K562 (cell line): ENCODE data around the gene ALDH16A1. TPM values are rescaled to one million over a fixed set of nuclear protein-coding genes. Genes with fewer than 3 reads are reported as not detected.

Experiments
- ATAC-seq: fragments of 200-7000 bp; cut with Tn5 transposase; 3 replicates; pipeline ENCODE4 v1.9.1; 2020; ENCODE audit warnings: moderate library complexity
- BruUV-seq: library from RNA; stranded (reverse); fragments of 400-500 nt; replicated peaks from 2 replicates; lab custom pipeline; 2021; lab: Mats Ljungman, UMichigan
- CTCF ChIA-PET: fragments of 300-600 bp; formaldehyde crosslinking; extraction: SDS; loops from one replicate; lab custom pipeline; 2021; ENCODE audit warnings: low intra/inter-chr PET ratio; lab: Yijun Ruan, JAX
- POLR2A ChIA-PET: fragments of 300-600, 350-650 bp; sonication (Branson Sonifier 250); formaldehyde crosslinking; extraction: SDS; loops from one replicate; lab custom pipeline; 2021; ENCODE audit warnings: antibody characterized with exemption, inconsistent platforms; lab: Yijun Ruan, JAX
- DNase-seq, 4 experiments: peaks; one replicate each; pipeline versions ENCODE4 v3.0.0 to v3.0.0-alpha.2; 2011 to 2018; ENCODE audit warnings: low spot score in 3 of 4, mixed read lengths in 3 of 4; ENCODE audit errors: extremely low read depth in 1 of 4
- FAIRE-seq: peaks from 2 replicates; lab custom pipeline; 2011; peaks lifted over from hg19 to GRCh38; lab: Jason Lieb, UNC
- H2AFZ ChIP-seq: 2 replicates; pipeline ENCODE4 v1.6.0; 2011; ENCODE audit warnings: low read depth, low read length, control low read depth, inconsistent platforms
- H3K27ac ChIP-seq: fragments of 200-600 bp; 3 replicates; pipeline ENCODE4 v1.8.0; 2011; ENCODE audit warnings: low read depth, mild to moderate bottlenecking, control low read depth, inconsistent platforms, low read length, moderate library complexity, mixed read lengths; ENCODE audit errors: extremely low read depth
- H3K27me3 ChIP-seq, 2 experiments: fragments of 300-600 bp in 1 of 2; 2 replicates in 1 of 2; 3 replicates in 1 of 2; pipeline versions ENCODE4 v1.6.0 to v1.8.0; 2011; ENCODE audit warnings: inconsistent platforms in 2 of 2, low read length in 2 of 2, mild to moderate bottlenecking in 1 of 2, mixed read lengths in 1 of 2, moderate library complexity in 1 of 2; ENCODE audit not compliant: control insufficient read depth in 2 of 2, insufficient read depth in 2 of 2
- H3K36me3 ChIP-seq: fragments of 300-600 bp; 3 replicates; pipeline ENCODE4 v1.8.0; 2011; ENCODE audit warnings: mild to moderate bottlenecking, low read length, inconsistent platforms; ENCODE audit not compliant: control insufficient read depth, insufficient read depth
- H3K4me1 ChIP-seq, 2 experiments: fragments of 200-600 bp in 1 of 2; replicated peaks in 1 of 2; 2 replicates in 1 of 2; 3 replicates in 1 of 2; pipeline versions ENCODE4 v1.5.1 to v1.8.0; 2011; ENCODE audit warnings: inconsistent platforms in 2 of 2, low read length in 2 of 2, mild to moderate bottlenecking in 1 of 2, mixed read lengths in 1 of 2, moderate library complexity in 1 of 2; ENCODE audit not compliant: control insufficient read depth in 2 of 2, insufficient read depth in 2 of 2
- H3K4me2 ChIP-seq: 2 replicates; pipeline ENCODE4 v1.6.1; 2011; ENCODE audit warnings: low read length, control low read depth, inconsistent platforms, mixed read lengths; ENCODE audit not compliant: insufficient read depth
- H3K4me3 ChIP-seq: fragments of 200-600 bp; sonication (generic), shearing (Covaris generic); 2 replicates; pipeline ENCODE4 v1.5.1; 2016; ENCODE audit warnings: control low read depth, inconsistent platforms
- H3K79me2 ChIP-seq: fragments of 200-600 bp; 3 replicates; pipeline ENCODE4 v1.8.0; 2011; ENCODE audit warnings: low read length, inconsistent platforms; ENCODE audit not compliant: control insufficient read depth, insufficient read depth
- H3K9ac ChIP-seq, 2 experiments: 2 replicates each; pipeline versions ENCODE4 v1.6.0 to v1.6.1; 2011; ENCODE audit warnings: low read depth in 2 of 2, low read length in 2 of 2, control low read depth in 1 of 2, inconsistent platforms in 1 of 2, mild to moderate bottlenecking in 1 of 2, mixed read lengths in 1 of 2; ENCODE audit not compliant: insufficient read depth in 1 of 2
- H3K9me1 ChIP-seq: one replicate; pipeline ENCODE4 v1.6.0; 2011; ENCODE audit warnings: inconsistent platforms, mild to moderate bottlenecking, low read length, moderate library complexity; ENCODE audit not compliant: control insufficient read depth, insufficient read depth
- H3K9me3 ChIP-seq: replicated peaks from 2 replicates; pipeline ENCODE4 v1.5.1; 2011; ENCODE audit warnings: low read depth, low read length, inconsistent platforms; ENCODE audit not compliant: control insufficient read depth, insufficient read depth
- H4K20me1 ChIP-seq: replicated peaks from 2 replicates; pipeline ENCODE4 v1.6.1; 2011; ENCODE audit warnings: low read length, inconsistent platforms, mixed read lengths; ENCODE audit not compliant: control insufficient read depth, insufficient read depth
- BMI1 ChIP-seq: fragments of 150-350 bp; IDR thresholded peaks from 2 replicates; pipeline ENCODE4 v1.6.1; 2014; ENCODE audit warnings: low read length
- DIDO1 ChIP-seq: fragments of 450-650 bp; IDR thresholded peaks from 2 replicates; pipeline ENCODE4 v1.6.1; 2016; ENCODE audit warnings: low read depth, missing biosample characterization, missing genetic modification characterization
- ETS2 ChIP-seq: IDR thresholded peaks from 2 replicates; pipeline ENCODE4 v1.6.1; 2016; ENCODE audit warnings: borderline replicate concordance, missing genetic modification characterization, mild to moderate bottlenecking, moderate library complexity, missing compliant biosample characterization; ENCODE audit not compliant: poor library complexity, severe bottlenecking
- KDM4B ChIP-seq, 2 experiments: fragments of 450-650 bp in 1 of 2; sonication (generic) in 1 of 2; IDR thresholded peaks; 2 replicates each; pipeline ENCODE4 v1.6.1; 2016 to 2017; ENCODE audit warnings: borderline replicate concordance in 2 of 2, antibody characterized with exemption in 1 of 2, low read depth in 1 of 2, mild to moderate bottlenecking in 1 of 2
- MAX ChIP-seq: sonication (generic); formaldehyde crosslinking; IDR thresholded peaks from 2 replicates; pipeline ENCODE4 v1.9.0; 2022; ENCODE audit warnings: mild to moderate bottlenecking, missing genetic modification reagents
- MEIS2 ChIP-seq: fragments of 450-650 bp; IDR thresholded peaks from 2 replicates; pipeline ENCODE4 v1.6.1; 2014; ENCODE audit warnings: mild to moderate bottlenecking; ENCODE audit not compliant: partially characterized antibody
- PYGO2 ChIP-seq: fragments of 450-650 bp; IDR thresholded peaks from 2 replicates; pipeline ENCODE4 v1.6.1; 2016; ENCODE audit warnings: mild to moderate bottlenecking, missing genetic modification characterization, moderate library complexity, missing compliant biosample characterization
- SETDB1 ChIP-seq: IDR thresholded peaks from one replicate; pipeline ENCODE4 v1.6.1; 2012; ENCODE audit warnings: low read length, control low read depth, inconsistent platforms
- SRSF3 ChIP-seq: fragments of 200-400 bp; formaldehyde crosslinking; IDR thresholded peaks from 2 replicates; pipeline ENCODE4 v1.6.1; 2016; ENCODE audit warnings: mild to moderate bottlenecking, low read length, moderate library complexity; ENCODE audit not compliant: insufficient read depth
- THRAP3 ChIP-seq: fragments of 450-650 bp; IDR thresholded peaks from 2 replicates; pipeline ENCODE4 v1.6.1; 2016; ENCODE audit warnings: mild to moderate bottlenecking, inconsistent platforms, borderline replicate concordance
- ZBTB49 ChIP-seq: sonication (generic); formaldehyde crosslinking; IDR thresholded peaks from 2 replicates; pipeline ENCODE4 v1.8.0; 2022; ENCODE audit warnings: missing genetic modification reagents, mild to moderate bottlenecking, borderline replicate concordance
- ZNF121 ChIP-seq: sonication (generic); formaldehyde crosslinking; conservative IDR thresholded peaks from 2 replicates; pipeline ENCODE4 v1.8.0; 2022; ENCODE audit warnings: missing genetic modification reagents
- ZNF282 ChIP-seq: sonication (generic); formaldehyde crosslinking; IDR thresholded peaks from 2 replicates; pipeline ENCODE4 v1.8.1; 2023; ENCODE audit warnings: missing genetic modification reagents
- ZNF324 ChIP-seq: fragments of 250-450 bp; sonication (Bioruptor Pico); IDR thresholded peaks from 2 replicates; pipeline ENCODE4 v1.4.0; 2020; ENCODE audit warnings: mild to moderate bottlenecking
- ZNF740 ChIP-seq, 3 experiments: fragments of 200-800 bp in 1 of 3; sonication (Bioruptor generic) in 1 of 3; sonication (generic) in 1 of 3; formaldehyde crosslinking in 1 of 3; IDR thresholded peaks; 2 replicates each; pipeline versions ENCODE4 v1.6.1 to v1.8.0; 2016 to 2022; ENCODE audit warnings: mild to moderate bottlenecking in 2 of 3, missing compliant biosample characterization in 2 of 3, missing genetic modification characterization in 2 of 3, missing genetic modification reagents in 1 of 3
- ZNF785 ChIP-seq: fragments of 250-450 bp; sonication (Bioruptor Pico); IDR thresholded peaks from 2 replicates; pipeline ENCODE4 v1.4.0; 2020; ENCODE audit warnings: mild to moderate bottlenecking
- WGBS: fragments of 100-300 bp; shearing (Covaris generic); methylation state at CpG from one replicate; pipeline ENCODE4 v1.1.6; 2016; ENCODE audit warnings: low coverage, mixed read lengths; ENCODE audit not compliant: insufficient coverage; ENCODE audit errors: missing lambda C conversion rate; 5-methylcytosine and 5-hydroxymethylcytosine counted together
- in situ Hi-C: fragments of 300-500 bp; cut with MboI; formaldehyde crosslinking; loops from 4 replicates; pipeline ENCODE4 v1.15.0; 2018; ENCODE audit warnings: inconsistent platforms, mixed read lengths
- intact Hi-C: fragments of 100-400 bp; cut with micrococcal nuclease; formaldehyde crosslinking; loops from 2 replicates; pipeline ENCODE4 v1.14.2; 2022
- polyA plus RNA-seq, 8 experiments: library from polyadenylated mRNA; depleted of rRNA in 4 of 8; stranded (reverse) in 5 of 8; unstranded in 3 of 8; fragments of >200 nt; fragmentation: Nextera tagmentation in 2 of 8; fragmentation: Illumina TruSeq in 1 of 8; extraction: Ambion mirVana in 2 of 8; extraction: Trizol in 1 of 8; gene quantifications; 2 replicates each; pipeline versions ENCODE4 v1.2.1 to v1.2.3, GENCODE V29; 2011 to 2014; ENCODE audit warnings: inconsistent platforms in 1 of 8, missing spikeins in 1 of 8
- total RNA-seq, 7 experiments: library from RNA; depleted of rRNA in 6 of 7; stranded (reverse); fragments of >200 nt in 6 of 7; fragmentation: Illumina TruSeq in 2 of 7; extraction: Trizol in 2 of 7; gene quantifications; 2 replicates each; pipeline versions ENCODE4 v1.2.1 to v1.2.3, GENCODE V29; 2011 to 2021; ENCODE audit warnings: low replicate concordance in 1 of 7

Gene ALDH16A1
- total and polyA plus RNA-seq, 9 of the 15 experiments (the other 6 are each of a cell fraction or from before 2014, with no cell fraction given) = 2.2 to 52.2 (median 7.6) TPM

GRCh38 chr19:49430172-49430677, 22.8 kb upstream of the ALDH16A1 start (continued):
- TF ChIP-seq ZBTB49 (0 out of 2 replicates have a peak, but pooled peaks have one; percentile 21), ZNF785 (CRISPR knock-in tag) (no peak), ZNF324 (CRISPR knock-in tag) (no peak), MAX (CRISPR knock-in tag) (no peak), ZNF121 (CRISPR knock-in tag) (no peak), THRAP3 (no peak)
- TF ChIP-seq, all 486 proteins: peak for 22

GRCh38 chr19:49430678-49431329, 22.2 kb upstream of the ALDH16A1 start:
- peak; percentile 53 to 74 (median 58) for DNase-seq
- in situ Hi-C loops = no loop called here
- Histone ChIP-seq H2AFZ (peak overlapping the region; percentile 84), H3K79me2 (peaks cover 9% of the 10 kb centered on the region), H3K4me2 (peak overlapping the region; percentile 93), H3K4me1 (peaks cover 35 to 82% of the 10 kb centered on the region in 2 experiments), H3K36me3 (no peaks in the 10 kb centered on the region; the same call in 2 of the 3 replicates), H3K9me3 (no peaks in the 10 kb centered on the region), H3K4me3 (peak overlapping the region; percentile 50), H3K27me3 (no peaks in the 10 kb centered on the region), H3K9ac (peak overlapping the region; percentile 72 to 94), H3K27ac (peak overlapping the region; percentile 75), H3K9me1 (no peaks in the 10 kb centered on the region), H4K20me1 (no peaks in the 10 kb centered on the region)
- intact Hi-C loops = loop anchor here (2.0 kb wide), 1 partner anchor 38 kb away; no protein-coding TSS in a partner anchor
- CTCF ChIA-PET = interaction anchor here (1.0 kb wide), 1 partner anchor 68 kb away, joined by 3 read pairs; no protein-coding TSS in a partner anchor
- WGBS = 27% methylated on average over 26 of the region's 28 CpGs
- ATAC-seq = peak; percentile 50
- TSS peak; percentile 92 for BruUV-seq
- POLR2A ChIA-PET = interaction anchor here (1.0 to 1.6 kb wide), 3 partner anchors 9 to 19 kb away, joined by 4 to 14 read pairs (median 5); partner anchors contain the start of gene SLC17A7
- peak; percentile 89 for FAIRE-seq
- TF ChIP-seq SRSF3 (no peak), PYGO2 (tag) (no peak), ETS2 (tag) (no peak), KDM4B (IDR thresholded peaks at IDR 0.05; ENCODE audit: borderline replicate concordance in 2 of 2, low read depth in 1 of 2) (no peak), MEIS2 (no peak), ZNF282 (CRISPR knock-in tag) (0 out of 2 replicates have a peak, but pooled peaks have one; percentile 55), BMI1 (no peak), ZNF740 (CRISPR knock-in tag; IDR thresholded peaks at IDR 0.05) (no peak), ZNF740 (tag; IDR thresholded peaks at IDR 0.05) (no peak; a peak in 1 of 4 replicates), SETDB1 (no peak), DIDO1 (tag) (no peak)
